GM10266 (cell line): ENCODE results near the gene ATXN1.

Experiments used
- DNase-seq: peaks from one replicate; pipeline ENCODE4 v3.0.0; 2012; ENCODE audit errors: extremely low spot score
- TF ChIP-seq, protein P1 (sequence below): IDR thresholded peaks from 2 replicates; pipeline ENCODE4 v1.5.1; 2012; ENCODE audit warnings: mild to moderate bottlenecking, low read depth; ENCODE audit not compliant: control insufficient read depth, insufficient read depth; ENCODE audit errors: missing control alignments

ATXN1 gene

GRCh38 chr6:16510245-16510644 lies 251.0 kb downstream of the ATXN1 start:
- TF ChIP-seq, protein P1, sequence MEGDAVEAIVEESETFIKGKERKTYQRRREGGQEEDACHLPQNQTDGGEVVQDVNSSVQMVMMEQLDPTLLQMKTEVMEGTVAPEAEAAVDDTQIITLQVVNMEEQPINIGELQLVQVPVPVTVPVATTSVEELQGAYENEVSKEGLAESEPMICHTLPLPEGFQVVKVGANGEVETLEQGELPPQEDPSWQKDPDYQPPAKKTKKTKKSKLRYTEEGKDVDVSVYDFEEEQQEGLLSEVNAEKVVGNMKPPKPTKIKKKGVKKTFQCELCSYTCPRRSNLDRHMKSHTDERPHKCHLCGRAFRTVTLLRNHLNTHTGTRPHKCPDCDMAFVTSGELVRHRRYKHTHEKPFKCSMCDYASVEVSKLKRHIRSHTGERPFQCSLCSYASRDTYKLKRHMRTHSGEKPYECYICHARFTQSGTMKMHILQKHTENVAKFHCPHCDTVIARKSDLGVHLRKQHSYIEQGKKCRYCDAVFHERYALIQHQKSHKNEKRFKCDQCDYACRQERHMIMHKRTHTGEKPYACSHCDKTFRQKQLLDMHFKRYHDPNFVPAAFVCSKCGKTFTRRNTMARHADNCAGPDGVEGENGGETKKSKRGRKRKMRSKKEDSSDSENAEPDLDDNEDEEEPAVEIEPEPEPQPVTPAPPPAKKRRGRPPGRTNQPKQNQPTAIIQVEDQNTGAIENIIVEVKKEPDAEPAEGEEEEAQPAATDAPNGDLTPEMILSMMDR: no peak
- no peak for DNase-seq

DNA sequence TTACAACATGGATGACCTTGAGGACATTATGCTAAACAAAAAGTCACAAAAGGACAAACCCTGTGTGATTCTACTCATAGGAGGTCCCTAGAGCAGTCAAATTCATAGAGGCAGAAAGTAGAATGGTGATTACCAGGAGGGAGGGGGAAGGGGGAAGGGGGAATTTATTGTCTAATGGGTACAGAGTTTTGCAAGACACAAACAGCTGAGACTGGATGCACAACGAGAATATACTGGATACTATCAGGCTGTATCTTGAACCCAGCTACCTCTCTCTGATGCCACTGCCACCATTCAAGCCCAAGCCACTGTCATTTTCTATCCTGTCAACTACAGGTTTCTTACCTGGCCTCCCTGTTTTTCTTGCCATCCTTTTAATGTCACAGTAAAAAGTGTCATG lies 252.3 kb downstream of the ATXN1 start:
- DNase-seq: no peak
- TF ChIP-seq, protein P1: no peak

DNA sequence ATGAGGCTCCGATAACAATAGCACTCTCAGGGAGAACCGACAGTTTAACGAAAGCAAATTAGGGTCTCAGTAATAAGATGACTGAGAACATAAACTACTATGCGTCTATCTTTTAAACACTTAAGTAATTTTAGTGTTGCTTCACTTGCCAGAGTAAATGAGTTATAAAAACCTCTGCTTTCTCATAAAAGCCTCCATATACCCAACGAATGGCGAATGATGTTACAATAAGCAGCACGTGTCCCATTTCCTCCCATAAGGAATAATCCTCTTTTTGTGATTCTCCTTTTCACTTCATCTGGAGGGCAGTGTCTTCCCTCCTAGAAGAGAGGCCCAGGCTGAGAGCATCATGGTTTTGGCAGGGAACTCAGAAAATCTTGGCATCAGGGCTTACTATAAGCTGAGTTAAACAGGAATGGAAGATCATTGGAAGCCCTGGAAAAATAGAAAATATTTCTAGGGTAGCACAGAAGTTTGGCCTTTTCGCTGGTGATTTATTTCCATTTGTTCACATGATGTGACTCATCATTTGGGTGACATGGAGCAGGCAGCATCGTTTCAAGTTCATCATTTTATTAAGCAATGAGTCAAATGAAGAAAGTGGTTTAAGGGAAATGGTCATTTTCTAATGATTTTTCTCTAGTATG lies 255.4 kb downstream of the ATXN1 start:
- no peak for DNase-seq
- TF ChIP-seq, protein P1: no peak

DNA sequence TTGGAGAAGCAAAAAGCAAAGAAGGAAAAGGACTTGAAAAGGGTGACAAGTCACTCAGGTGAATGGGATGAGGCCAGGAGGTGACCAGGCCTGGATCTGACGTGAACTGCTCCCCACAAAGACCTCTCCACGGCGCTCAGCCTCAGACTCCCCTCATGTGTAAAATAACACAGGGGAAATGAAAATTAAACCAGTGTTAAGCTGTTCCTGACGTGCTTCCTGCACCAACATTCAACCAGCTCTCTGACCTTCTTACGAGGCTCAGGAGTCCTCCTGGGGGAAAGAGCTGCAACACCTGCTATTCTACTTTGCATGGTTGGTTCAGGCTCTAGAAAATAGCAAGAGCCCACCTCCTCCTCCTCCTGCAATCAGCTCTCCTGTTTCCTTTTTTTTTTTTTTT lies 256.7 kb downstream of the ATXN1 start:
- no peak for DNase-seq

GRCh38 chr6:16503970-16504415 lies 257.3 kb downstream of the ATXN1 start:
- DNase-seq: no peak
- TF ChIP-seq, protein P1: no peak

More for the DNA sequence above, 256.7 kb downstream of the ATXN1 start:
- TF ChIP-seq, protein P1: no peak

- DNase-seq: no peak
- TF ChIP-seq, protein P1: no peak
These were observed 258.0 kb downstream of the ATXN1 start for GRCh38 chr6:16503241-16503775.

DNA sequence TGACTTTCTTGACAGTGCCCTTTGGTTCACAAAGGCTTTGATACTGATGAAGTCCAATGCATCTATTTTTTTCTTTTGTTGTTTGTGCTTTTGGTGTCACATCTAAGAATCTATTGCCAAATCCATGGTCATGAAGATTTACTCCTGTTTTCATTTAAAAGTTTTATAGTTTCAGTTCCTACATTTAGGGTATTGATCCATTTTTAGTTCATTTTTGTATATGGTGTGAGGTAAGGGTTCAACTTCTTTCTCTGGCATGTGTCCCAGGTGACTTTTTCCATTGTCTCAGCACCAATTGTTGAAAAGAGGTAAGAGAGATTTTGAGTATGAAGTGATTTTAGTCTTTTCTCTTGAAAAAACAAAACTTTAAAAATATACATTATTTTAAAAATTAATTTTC lies 262.3 kb downstream of the ATXN1 start:
- TF ChIP-seq, protein P1: no peak
- no peak for DNase-seq
